ENCODE results near the gene PCDHGA2. TPM values are rescaled to one million over a fixed set of nuclear protein-coding genes. Genes with fewer than 3 reads are reported as not detected.
"Not testable (repeated sequence)": the region's sequence is repeated elsewhere in the genome, so short reads cannot be mapped to it uniquely, and the experiment has no call there.

PCDHGA2 gene
- total and polyA plus RNA-seq, 2 experiments from 2014 or later, result not detected

- not testable (repeated sequence) for H3K4me3 ChIP-seq
These were observed 49.2 kb downstream of the PCDHGA2 start, which contains the start of gene PCDHGB4 for GRCh38 chr5:141387557-141388311. PCDHGB4 (plus strand) TSS chr5:141387698; CDS start chr5:141387885, 187 bp downstream.

DNA sequence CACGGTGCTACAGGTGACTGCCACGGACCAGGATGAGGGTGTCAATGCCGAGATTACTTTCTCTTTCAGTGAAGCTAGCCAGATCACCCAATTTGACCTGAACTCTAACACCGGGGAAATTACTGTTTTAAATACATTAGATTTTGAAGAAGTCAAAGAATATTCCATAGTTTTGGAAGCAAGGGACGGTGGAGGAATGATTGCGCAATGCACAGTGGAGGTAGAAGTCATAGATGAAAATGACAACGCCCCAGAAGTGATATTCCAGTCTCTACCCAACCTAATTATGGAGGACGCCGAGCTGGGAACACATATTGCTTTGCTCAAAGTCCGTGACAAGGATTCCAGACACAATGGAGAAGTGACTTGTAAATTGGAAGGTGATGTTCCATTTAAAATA, 50.1 kb downstream of the PCDHGA2 start:
- no peaks in the 10 kb centered on the region for H3K36me3 ChIP-seq (replicated peaks; ENCODE audit: insufficient read depth, low read depth)
- WGBS (ENCODE audit: low lambda C conversion rate, missing lambda C conversion rate), result 94% methylated on average over 10 of the region's 10 CpGs
- H3K9me2 ChIP-seq (replicated peaks; ENCODE audit: insufficient read depth), result no peaks in the 10 kb centered on the region
- H3K4me1 ChIP-seq (ENCODE audit: insufficient read depth), result no peaks in the 10 kb centered on the region
- no peak overlapping the region for H2AFZ ChIP-seq
- H3K4me2 ChIP-seq, result no peak overlapping the region
- peaks cover 37% of the 10 kb centered on the region for H3K9me3 ChIP-seq (ENCODE audit: low read depth)
- DNase-seq (ENCODE audit: low spot score), result no peak
- no peak overlapping the region for H3K27ac ChIP-seq
- H4K20me1 ChIP-seq (ENCODE audit: insufficient read depth, poor library complexity, severe bottlenecking), result no peaks in the 10 kb centered on the region
- no peak for TF ChIP-seq EZH2phosphoT487 (IDR thresholded peaks at IDR 0.05; ENCODE audit: low read depth, severe bottlenecking, unreplicated experiment)
- TF ChIP-seq EZH2 (IDR thresholded peaks at IDR 0.05; ENCODE audit: borderline replicate concordance), result no peak
- TF ChIP-seq, protein P1, sequence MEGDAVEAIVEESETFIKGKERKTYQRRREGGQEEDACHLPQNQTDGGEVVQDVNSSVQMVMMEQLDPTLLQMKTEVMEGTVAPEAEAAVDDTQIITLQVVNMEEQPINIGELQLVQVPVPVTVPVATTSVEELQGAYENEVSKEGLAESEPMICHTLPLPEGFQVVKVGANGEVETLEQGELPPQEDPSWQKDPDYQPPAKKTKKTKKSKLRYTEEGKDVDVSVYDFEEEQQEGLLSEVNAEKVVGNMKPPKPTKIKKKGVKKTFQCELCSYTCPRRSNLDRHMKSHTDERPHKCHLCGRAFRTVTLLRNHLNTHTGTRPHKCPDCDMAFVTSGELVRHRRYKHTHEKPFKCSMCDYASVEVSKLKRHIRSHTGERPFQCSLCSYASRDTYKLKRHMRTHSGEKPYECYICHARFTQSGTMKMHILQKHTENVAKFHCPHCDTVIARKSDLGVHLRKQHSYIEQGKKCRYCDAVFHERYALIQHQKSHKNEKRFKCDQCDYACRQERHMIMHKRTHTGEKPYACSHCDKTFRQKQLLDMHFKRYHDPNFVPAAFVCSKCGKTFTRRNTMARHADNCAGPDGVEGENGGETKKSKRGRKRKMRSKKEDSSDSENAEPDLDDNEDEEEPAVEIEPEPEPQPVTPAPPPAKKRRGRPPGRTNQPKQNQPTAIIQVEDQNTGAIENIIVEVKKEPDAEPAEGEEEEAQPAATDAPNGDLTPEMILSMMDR (IDR thresholded peaks at IDR 0.05; ENCODE audit: poor library complexity), result no peak
- no peak overlapping the region for H3K4me3 ChIP-seq
- H3K79me2 ChIP-seq, result no peaks in the 10 kb centered on the region
- H3K27me3 ChIP-seq, result no peaks in the 10 kb centered on the region

More at GRCh38 chr5:141387557-141388311, 49.2 kb downstream of the PCDHGA2 start, which contains the start of gene PCDHGB4:
- H4K20me1 ChIP-seq (ENCODE audit: insufficient read depth, poor library complexity, severe bottlenecking); H3K36me3 ChIP-seq (replicated peaks; ENCODE audit: insufficient read depth, low read depth); H3K9me2 ChIP-seq (replicated peaks; ENCODE audit: insufficient read depth); H3K79me2 ChIP-seq; H2AFZ ChIP-seq; H3K27me3 ChIP-seq; H3K4me1 ChIP-seq (ENCODE audit: insufficient read depth): not testable (repeated sequence)
- TF ChIP-seq, protein P1 (IDR thresholded peaks at IDR 0.05; ENCODE audit: poor library complexity), result peak; percentile 62
- H3K4me2 ChIP-seq, result peak within 1 kb of the TSS; percentile 69
- peak within 1 kb of the TSS; percentile 82 for H3K27ac ChIP-seq
- peak; percentile 63 for DNase-seq (ENCODE audit: low spot score)
- WGBS (ENCODE audit: low lambda C conversion rate, missing lambda C conversion rate), result 29% methylated on average over 22 of the region's 40 CpGs
- H3K9me3 ChIP-seq (ENCODE audit: low read depth), result peaks cover 28% of the 10 kb centered on the region

- TF ChIP-seq EZH2 (IDR thresholded peaks at IDR 0.05; ENCODE audit: borderline replicate concordance) (no peak), EZH2phosphoT487 (IDR thresholded peaks at IDR 0.05; ENCODE audit: low read depth, severe bottlenecking, unreplicated experiment) (no peak)
- TF ChIP-seq, protein P1 (IDR thresholded peaks at IDR 0.05; ENCODE audit: poor library complexity), result no peak
- no peak for DNase-seq (ENCODE audit: low spot score)
- Histone ChIP-seq H3K36me3 (replicated peaks; ENCODE audit: insufficient read depth, low read depth) (no peaks in the 10 kb centered on the region), H3K9me3 (ENCODE audit: low read depth) (peaks cover 43% of the 10 kb centered on the region), H3K79me2 (no peaks in the 10 kb centered on the region), H3K27ac (no peak overlapping the region), H3K9me2 (replicated peaks; ENCODE audit: insufficient read depth) (no peaks in the 10 kb centered on the region), H3K27me3 (no peaks in the 10 kb centered on the region), H3K4me3 (no peak overlapping the region), H3K4me1 (ENCODE audit: insufficient read depth) (no peaks in the 10 kb centered on the region), H4K20me1 (ENCODE audit: insufficient read depth, poor library complexity, severe bottlenecking) (no peaks in the 10 kb centered on the region), H3K4me2 (no peak overlapping the region), H2AFZ (no peak overlapping the region)
- WGBS (ENCODE audit: low lambda C conversion rate, missing lambda C conversion rate), result 98% methylated on average over 73 of the region's 77 CpGs
These were observed 50.8 kb downstream of the PCDHGA2 start for GRCh38 chr5:141389153-141390042.

All from hepatocyte (in vitro differentiated cells).